PFSK-1 (cell line): Measurements from ENCODE around the gene TMC4.

Experiments used
- POLR2AphosphoS5 ChIP-seq: IDR thresholded peaks from 2 replicates; pipeline ENCODE4 v1.6.1; 2012; ENCODE audit warnings: low read depth, mild to moderate bottlenecking, control low read depth, low read length, moderate library complexity
- REST ChIP-seq, 2 experiments: IDR thresholded peaks; 2 replicates each; pipeline versions ENCODE4 v1.6.1 to v1.8.0; 2011 to 2012; ENCODE audit warnings: low read depth in 2 of 2, low read length in 2 of 2, control low read depth in 1 of 2, inconsistent platforms in 1 of 2, mild to moderate bottlenecking in 1 of 2, moderate library complexity in 1 of 2; ENCODE audit not compliant: insufficient read depth in 1 of 2
- TAF1 ChIP-seq: IDR thresholded peaks from 2 replicates; pipeline ENCODE4 v1.6.1; 2012; ENCODE audit warnings: low read length, control low read depth, borderline replicate concordance; ENCODE audit not compliant: insufficient read depth

GRCh38 chr19:54129617-54129996 is 43.4 kb downstream of the TMC4 start:
- TF ChIP-seq TAF1 (no peak), POLR2AphosphoS5 (no peak), REST (IDR thresholded peaks at IDR 0.05; ENCODE audit: insufficient read depth in 1 of 2, low read depth in 2 of 2, low read length in 2 of 2) (no peak)
